ENCODE results near the gene SFXN5.

Gene SFXN5

GRCh38 chr2:73043929-73044832 is 27.3 kb downstream of the SFXN5 start:
- DNase-seq = no peak

GRCh38 chr2:73043276-73043675 is 28.2 kb downstream of the SFXN5 start:
- no peak for DNase-seq

- no peak for DNase-seq
Observed at GRCh38 chr2:73037947-73038585, 33.4 kb downstream of the SFXN5 start.

- no peak for DNase-seq
Observed at GRCh38 chr2:73036766-73037165, 34.7 kb downstream of the SFXN5 start.

- no peak for DNase-seq
Observed at GRCh38 chr2:73035899-73036711, 35.4 kb downstream of the SFXN5 start.

GRCh38 chr2:73034661-73035375 is 36.7 kb downstream of the SFXN5 start:
- DNase-seq = no peak

- DNase-seq = no peak
Observed at GRCh38 chr2:73033766-73034381, 37.6 kb downstream of the SFXN5 start.

GRCh38 chr2:73033142-73033765 is 38.3 kb downstream of the SFXN5 start:
- DNase-seq = no peak

- DNase-seq = no peak
Observed at GRCh38 chr2:73032702-73033097, 38.8 kb downstream of the SFXN5 start.

GRCh38 chr2:73031725-73032701 is 39.5 kb downstream of the SFXN5 start:
- no peak for DNase-seq

- no peak for DNase-seq
Observed at GRCh38 chr2:73031095-73031678, 40.3 kb downstream of the SFXN5 start.

- DNase-seq = no peak
Observed at GRCh38 chr2:73028841-73029240, 42.7 kb downstream of the SFXN5 start.

- no peak for DNase-seq
Observed at GRCh38 chr2:73027340-73027739, 44.2 kb downstream of the SFXN5 start.

GRCh38 chr2:73023497-73023896 is 48.0 kb downstream of the SFXN5 start:
- no peak for DNase-seq

GRCh38 chr2:73022024-73022568 is 49.4 kb downstream of the SFXN5 start:
- no peak for DNase-seq

- DNase-seq = no peak
Observed at GRCh38 chr2:73021371-73022010, 50.0 kb downstream of the SFXN5 start.

- no peak for DNase-seq
Observed at GRCh38 chr2:73020657-73021370, 50.7 kb downstream of the SFXN5 start.

GRCh38 chr2:73020306-73020656 is 51.2 kb downstream of the SFXN5 start:
- DNase-seq = no peak

All from activated CD4-positive, alpha-beta T cell treated with anti-CD3 and anti-CD28 coated beads for 4 hours (primary cell).